T-helper 17 cell (primary cell): Measurements from ENCODE around the gene HACL1. TPM values are rescaled to one million over a fixed set of nuclear protein-coding genes. Genes with fewer than 3 reads are reported as not detected.
"Not testable (repeated sequence)": the region's sequence is repeated elsewhere in the genome, so short reads cannot be mapped to it uniquely, and the experiment has no call there.

Experiments used
- ATAC-seq: fragments of 150-1000 bp; cut with Tn5 transposase; 2 replicates; pipeline ENCODE4 v1.10.0; 2021; ENCODE audit warnings: mild to moderate bottlenecking, moderate library complexity
- DNase-seq, 3 donors: peaks; one replicate each; pipeline versions ENCODE4 v3.0.0 to v3.0.0-alpha.2; 2020 to 2021
- H3K9me3 ChIP-seq: one replicate; pipeline ENCODE4 v1.7.0; 2013; ENCODE audit warnings: low read length, mild to moderate bottlenecking; ENCODE audit not compliant: control insufficient read depth, poor library complexity, severe bottlenecking
- H3K27ac Mint-ChIP-seq: one replicate; pipeline ENCODE4 v1.8.0; 2022; ENCODE audit warnings: mild to moderate bottlenecking, moderate library complexity, mixed read lengths
- H3K27me3 Mint-ChIP-seq: one replicate; pipeline ENCODE4 v1.8.0; 2022; ENCODE audit warnings: mixed read lengths
- H3K36me3 Mint-ChIP-seq: one replicate; pipeline ENCODE4 v1.8.0; 2022; ENCODE audit warnings: low read depth, mixed read lengths
- H3K4me1 Mint-ChIP-seq: one replicate; pipeline ENCODE4 v1.8.0; 2022; ENCODE audit warnings: mild to moderate bottlenecking, mixed read lengths
- H3K4me3 Mint-ChIP-seq: one replicate; pipeline ENCODE4 v1.8.0; 2022; ENCODE audit warnings: mild to moderate bottlenecking, moderate library complexity, mixed read lengths
- total RNA-seq, 4 donors: library from RNA in 2 of 4; stranded (reverse) in 2 of 4; gene quantifications; one replicate each; pipeline ENCODE4 v1.2.3 and lab custom pipeline; 2022 to 2026

HACL1 gene
- total RNA-seq, 2 donors from 2014 or later = 34.4 to 41.0 TPM

DNA sequence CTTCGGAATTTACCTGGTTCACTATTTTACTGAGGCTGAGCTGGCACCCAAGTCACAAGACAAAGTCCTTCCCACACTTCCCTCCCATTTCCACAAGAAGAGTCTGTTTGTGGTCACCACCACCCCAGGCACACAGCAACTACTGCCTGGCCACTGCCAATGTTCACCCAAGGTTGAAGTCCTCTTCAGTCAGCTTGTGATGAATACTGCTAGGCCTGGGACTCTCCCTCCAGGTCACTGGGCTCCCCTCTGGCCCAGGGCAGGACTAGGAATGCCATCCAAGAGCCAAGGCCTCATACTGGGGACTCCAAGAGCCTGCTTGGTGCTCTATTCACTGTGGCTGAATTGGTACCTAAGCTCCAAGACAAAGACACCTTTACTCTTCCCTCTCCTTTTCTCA, 49.5 kb downstream of the HACL1 start:
- DNase-seq (no peak), ATAC-seq (no peak)
- H3K9me3 ChIP-seq = no peaks in the 10 kb centered on the region
- Mint-ChIP-seq H3K27ac (no peak overlapping the region), H3K36me3 (peaks cover 5% of the 10 kb centered on the region), H3K27me3 (no peaks in the 10 kb centered on the region), H3K4me3 (no peak overlapping the region), H3K4me1 (peaks cover 11% of the 10 kb centered on the region)

- no peak overlapping the region for H3K27ac Mint-ChIP-seq
- DNase-seq (no peak), ATAC-seq (no peak)
- H3K4me3 Mint-ChIP-seq = no peak overlapping the region
- peaks cover 8% of the 10 kb centered on the region for H3K36me3 Mint-ChIP-seq
- peaks cover 5% of the 10 kb centered on the region for H3K4me1 Mint-ChIP-seq
- H3K9me3 ChIP-seq = no peaks in the 10 kb centered on the region
- no peaks in the 10 kb centered on the region for H3K27me3 Mint-ChIP-seq
These were observed 51.5 kb downstream of the HACL1 start for GRCh38 chr3:15549846-15550245.

DNA sequence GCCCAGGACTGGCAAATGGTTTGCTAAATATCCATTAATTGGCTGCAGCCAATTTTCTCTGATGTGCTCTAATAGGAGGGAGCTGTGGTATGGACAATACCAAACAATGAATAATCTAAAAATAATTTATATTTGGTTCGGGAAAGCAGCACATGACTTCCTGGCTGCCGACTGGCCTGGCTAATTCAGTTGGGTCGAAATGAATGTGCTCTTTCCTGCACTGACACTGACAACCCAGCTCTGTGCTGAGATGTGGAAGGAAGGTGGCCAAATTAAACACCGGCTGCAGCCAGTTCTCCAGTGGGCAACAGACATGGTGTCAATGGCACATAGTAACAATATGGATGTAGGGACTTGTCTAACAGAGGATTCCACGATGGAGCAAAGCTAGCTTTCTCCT, 58.8 kb downstream of the HACL1 start:
- peaks cover 37% of the 10 kb centered on the region for H3K4me1 Mint-ChIP-seq
- no peak for DNase-seq
- no peak overlapping the region for H3K27ac Mint-ChIP-seq
- ATAC-seq = no peak
- H3K36me3 Mint-ChIP-seq = peaks cover 2% of the 10 kb centered on the region
- peaks cover 4% of the 10 kb centered on the region for H3K9me3 ChIP-seq
- no peak overlapping the region for H3K4me3 Mint-ChIP-seq
- H3K27me3 Mint-ChIP-seq = no peaks in the 10 kb centered on the region

GRCh38 chr3:15541371-15541770, 60.0 kb downstream of the HACL1 start:
- DNase-seq = no peak
- ATAC-seq = no peak
- peak overlapping the region; percentile 37 for H3K27ac Mint-ChIP-seq
- H3K4me3 Mint-ChIP-seq = no peak overlapping the region
- H3K27me3 Mint-ChIP-seq = no peaks in the 10 kb centered on the region
- peaks cover 4% of the 10 kb centered on the region for H3K9me3 ChIP-seq
- H3K36me3 Mint-ChIP-seq = no peaks in the 10 kb centered on the region
- peaks cover 46% of the 10 kb centered on the region for H3K4me1 Mint-ChIP-seq

DNA sequence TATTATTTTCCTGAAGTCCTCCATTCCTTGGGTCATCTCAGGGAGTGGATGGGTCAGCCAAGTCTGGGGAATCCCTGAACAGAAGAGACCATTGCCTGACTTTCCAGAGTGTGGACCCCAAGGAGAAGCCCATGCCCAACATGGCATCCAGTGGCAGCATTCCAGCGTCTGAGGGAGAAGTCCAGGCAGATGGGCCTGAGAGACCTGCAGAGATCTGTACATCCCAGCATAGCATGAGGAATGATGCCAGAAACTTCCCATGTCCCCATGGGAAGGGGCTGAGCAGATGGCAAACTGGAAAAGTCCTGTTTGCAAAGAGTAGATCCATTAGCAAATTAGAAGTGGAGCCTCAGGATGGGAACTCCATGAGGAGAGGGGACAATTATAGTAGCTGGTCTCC, 62.3 kb downstream of the HACL1 start:
- H3K27ac Mint-ChIP-seq = peak overlapping the region; percentile 95

GRCh38 chr3:15538345-15538744, 63.0 kb downstream of the HACL1 start:
- no peaks in the 10 kb centered on the region for H3K27me3 Mint-ChIP-seq
- H3K4me1 Mint-ChIP-seq = peaks cover 58% of the 10 kb centered on the region
- H3K4me3 Mint-ChIP-seq = peak overlapping the region; percentile 55
- H3K9me3 ChIP-seq = peaks cover 4% of the 10 kb centered on the region
- ATAC-seq = no peak
- no peaks in the 10 kb centered on the region for H3K36me3 Mint-ChIP-seq
- H3K27ac Mint-ChIP-seq = peak overlapping the region; percentile 95
- no peak for DNase-seq

More for the DNA sequence above, 62.3 kb downstream of the HACL1 start:
- no peaks in the 10 kb centered on the region for H3K27me3 Mint-ChIP-seq
- peaks cover 58% of the 10 kb centered on the region for H3K4me1 Mint-ChIP-seq
- peaks cover 4% of the 10 kb centered on the region for H3K9me3 ChIP-seq
- DNase-seq (no peak), ATAC-seq (no peak)
- no peaks in the 10 kb centered on the region for H3K36me3 Mint-ChIP-seq
- no peak overlapping the region for H3K4me3 Mint-ChIP-seq

- peak; percentile 34 for ATAC-seq
- H3K36me3 Mint-ChIP-seq = no peaks in the 10 kb centered on the region
- peaks cover 4% of the 10 kb centered on the region for H3K9me3 ChIP-seq
- no peak for DNase-seq
- H3K4me1 Mint-ChIP-seq = peaks cover 63% of the 10 kb centered on the region
- no peaks in the 10 kb centered on the region for H3K27me3 Mint-ChIP-seq
- peak overlapping the region; percentile 95 for H3K27ac Mint-ChIP-seq
- peak overlapping the region; percentile 78 for H3K4me3 Mint-ChIP-seq
These were observed 64.5 kb downstream of the HACL1 start for GRCh38 chr3:15536856-15537255.

- DNase-seq (no peak), ATAC-seq (peak; percentile 87)
- Mint-ChIP-seq H3K4me3 (peak overlapping the region; percentile 78), H3K4me1 (peaks cover 61% of the 10 kb centered on the region), H3K27ac (peak overlapping the region; percentile 95), H3K27me3 (no peaks in the 10 kb centered on the region), H3K36me3 (no peaks in the 10 kb centered on the region)
- H3K9me3 ChIP-seq = no peaks in the 10 kb centered on the region
These were observed 65.6 kb downstream of the HACL1 start for GRCh38 chr3:15535732-15536131.

DNA sequence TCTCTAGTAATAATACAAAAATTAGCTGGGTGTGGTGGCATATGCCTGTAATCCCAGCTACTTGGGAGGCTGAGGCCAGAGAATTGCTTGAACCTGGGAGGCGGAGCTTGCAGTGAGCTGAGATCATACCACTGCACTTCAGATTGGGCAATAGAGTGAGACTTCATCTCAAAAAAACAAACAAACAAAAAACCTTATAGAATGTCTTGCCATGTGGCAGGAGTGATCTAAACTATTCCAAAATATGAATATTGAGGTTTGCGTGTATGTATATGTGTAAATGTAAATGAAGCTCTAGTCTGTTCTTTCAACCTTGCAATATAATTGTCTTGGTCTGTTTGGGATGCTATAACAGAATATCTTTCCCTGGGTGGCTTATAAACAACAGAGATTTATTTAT, 68.8 kb downstream of the HACL1 start:
- not testable (repeated sequence) for H3K9me3 ChIP-seq, H3K27ac Mint-ChIP-seq, DNase-seq, H3K4me3 Mint-ChIP-seq, ATAC-seq, H3K36me3 Mint-ChIP-seq, H3K27me3 Mint-ChIP-seq
- peaks cover 63% of the 10 kb centered on the region for H3K4me1 Mint-ChIP-seq

DNA sequence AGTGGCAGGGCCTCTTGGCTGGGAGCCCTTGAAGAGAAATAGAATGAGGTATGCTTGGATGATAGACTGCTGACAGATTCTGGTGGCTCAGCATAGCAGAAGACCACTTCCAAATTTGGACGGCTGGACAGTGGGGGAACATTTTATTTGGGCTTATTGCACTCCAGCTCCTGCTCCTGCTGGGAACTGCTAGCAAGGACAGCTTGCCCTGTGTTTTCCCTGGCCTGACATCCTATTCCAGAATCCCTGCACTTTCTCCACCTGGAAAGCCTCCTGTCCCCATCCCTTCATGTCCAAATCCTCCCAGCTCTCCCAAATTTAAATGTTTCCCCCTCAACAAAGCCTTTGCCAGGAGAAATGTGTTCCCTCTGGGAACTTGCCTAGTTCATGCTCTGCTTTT, 70.0 kb downstream of the HACL1 start:
- Mint-ChIP-seq H3K4me1 (peaks cover 54% of the 10 kb centered on the region), H3K36me3 (no peaks in the 10 kb centered on the region), H3K27ac (peak overlapping the region; percentile 84), H3K27me3 (no peaks in the 10 kb centered on the region), H3K4me3 (no peak overlapping the region)
- H3K9me3 ChIP-seq = no peaks in the 10 kb centered on the region
- no peak for ATAC-seq
- DNase-seq = no peak

DNA sequence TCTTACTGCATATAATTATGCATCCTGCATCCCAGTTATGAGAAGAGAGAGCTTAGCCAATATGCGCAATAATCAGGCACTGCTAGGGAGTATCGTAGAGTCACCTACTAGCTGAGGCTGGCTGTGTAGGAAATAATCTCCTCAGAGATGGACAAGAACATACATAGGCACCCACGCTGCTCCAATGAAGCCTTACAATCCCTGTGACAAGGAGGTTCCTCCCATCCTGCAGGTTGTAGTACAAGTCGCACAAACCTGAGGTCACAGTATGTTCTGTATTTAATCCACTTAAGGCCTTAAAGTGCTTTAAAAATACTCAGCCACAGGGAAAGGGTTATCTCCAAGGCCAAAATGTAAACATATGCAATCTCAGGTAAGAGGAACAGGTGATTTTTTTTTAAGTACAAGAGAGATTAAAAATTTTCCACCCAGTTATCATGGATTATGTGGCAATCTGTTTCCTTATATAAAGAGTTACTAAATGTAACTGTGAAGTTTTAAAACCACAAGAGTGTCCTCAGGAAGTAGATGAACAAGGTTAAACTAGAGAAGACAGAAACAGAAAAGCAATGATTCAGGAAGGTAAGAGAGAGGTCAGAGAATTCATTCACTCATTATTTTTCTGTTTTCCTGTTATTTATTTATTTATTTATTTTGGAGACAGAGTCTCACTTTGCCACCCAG, 72.4 kb downstream of the HACL1 start:
- no peaks in the 10 kb centered on the region for H3K36me3 Mint-ChIP-seq
- H3K27me3 Mint-ChIP-seq = no peaks in the 10 kb centered on the region
- no peak for DNase-seq
- no peaks in the 10 kb centered on the region for H3K9me3 ChIP-seq
- peak overlapping the region; percentile 84 for H3K27ac Mint-ChIP-seq
- H3K4me3 Mint-ChIP-seq = peak overlapping the region; percentile 66
- H3K4me1 Mint-ChIP-seq = peaks cover 38% of the 10 kb centered on the region
- ATAC-seq = no peak

DNA sequence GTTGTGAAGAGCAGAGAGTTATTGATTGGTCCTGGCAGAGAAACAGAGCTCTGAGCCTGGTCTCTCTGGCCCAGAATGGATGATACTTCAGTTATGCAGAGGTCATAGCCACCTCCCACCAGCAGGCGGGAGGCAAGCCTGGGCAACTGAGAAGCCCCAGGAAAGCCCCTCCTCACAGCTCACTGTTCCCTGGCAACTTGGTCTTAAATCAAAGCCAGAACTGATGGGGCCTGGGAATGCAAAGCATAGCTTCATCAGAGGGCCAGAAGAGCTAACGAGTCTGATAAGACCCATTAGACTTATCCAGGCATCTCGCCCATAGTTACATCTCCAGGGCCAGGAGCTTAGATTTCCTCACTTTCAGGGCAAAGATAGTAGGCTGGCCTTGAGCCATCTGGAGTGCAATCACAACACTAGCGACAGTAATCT, 74.3 kb downstream of the HACL1 start:
- H3K36me3 Mint-ChIP-seq = no peaks in the 10 kb centered on the region
- no peak overlapping the region for H3K27ac Mint-ChIP-seq
- DNase-seq = no peak
- ATAC-seq = no peak
- no peak overlapping the region for H3K4me3 Mint-ChIP-seq
- no peaks in the 10 kb centered on the region for H3K27me3 Mint-ChIP-seq
- peaks cover 33% of the 10 kb centered on the region for H3K4me1 Mint-ChIP-seq
- no peaks in the 10 kb centered on the region for H3K9me3 ChIP-seq

GRCh38 chr3:15525790-15526189, 75.6 kb downstream of the HACL1 start:
- Mint-ChIP-seq H3K4me3 (no peak overlapping the region), H3K36me3 (no peaks in the 10 kb centered on the region), H3K27me3 (no peaks in the 10 kb centered on the region), H3K27ac (no peak overlapping the region), H3K4me1 (peaks cover 29% of the 10 kb centered on the region)
- no peak for ATAC-seq
- H3K9me3 ChIP-seq = no peaks in the 10 kb centered on the region
- DNase-seq = no peak

DNA sequence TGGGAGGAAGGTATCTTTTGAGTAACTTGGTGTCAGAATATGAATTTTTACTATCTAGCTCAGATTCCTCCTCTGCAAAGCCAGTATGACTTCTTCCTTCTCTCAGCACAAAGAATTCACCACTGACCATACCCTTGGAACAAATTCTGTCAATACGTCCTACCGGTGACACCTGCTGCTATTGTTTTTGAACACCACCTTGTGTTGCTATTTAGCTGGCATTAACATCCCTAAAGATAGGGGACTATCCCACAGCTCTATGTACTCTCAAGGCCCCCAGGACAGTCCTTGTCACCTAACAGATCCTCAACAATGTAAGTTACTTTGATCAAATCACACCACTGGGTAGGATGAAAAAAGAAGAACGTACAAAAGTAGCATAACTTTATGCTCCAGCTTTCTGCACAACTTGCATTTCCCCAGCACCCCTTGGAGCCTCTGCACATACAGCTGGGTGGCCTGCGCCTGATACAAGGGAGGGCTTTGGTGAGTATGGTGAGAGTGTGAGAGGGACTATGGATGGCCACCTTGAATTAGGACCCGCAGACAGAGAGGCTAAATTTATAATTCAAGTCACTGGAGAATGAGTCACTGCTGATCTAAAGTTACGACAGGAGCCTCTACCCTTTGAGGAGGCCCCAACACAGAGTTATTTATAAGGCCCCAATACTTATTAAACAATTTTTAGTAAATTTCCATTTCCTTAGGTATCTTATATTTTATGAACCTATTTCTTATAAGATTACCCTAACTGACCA, 77.5 kb downstream of the HACL1 start:
- H3K27ac Mint-ChIP-seq = no peak overlapping the region
- ATAC-seq = no peak
- H3K4me3 Mint-ChIP-seq = no peak overlapping the region

More for the DNA sequence above, 77.5 kb downstream of the HACL1 start:
- H3K4me1 Mint-ChIP-seq = peaks cover 19% of the 10 kb centered on the region
- no peaks in the 10 kb centered on the region for H3K36me3 Mint-ChIP-seq
- DNase-seq = no peak
- H3K9me3 ChIP-seq = no peaks in the 10 kb centered on the region
- H3K27me3 Mint-ChIP-seq = no peaks in the 10 kb centered on the region
